GM12875 (cell line): ENCODE data around the gene KLHL11.

Source experiments
- H3K4me3 ChIP-seq: one replicate; pipeline ENCODE4 v1.5.1; 2011; ENCODE audit warnings: low read depth, low read length, control low read depth
- TF ChIP-seq, protein P1 (sequence below): IDR thresholded peaks from 2 replicates; pipeline ENCODE4 v1.5.1; 2011; ENCODE audit warnings: low read depth, mild to moderate bottlenecking, control low read depth, inconsistent platforms, low read length, moderate library complexity, borderline replicate concordance; ENCODE audit not compliant: insufficient read depth

Gene KLHL11

GRCh38 chr17:41901646-41902045, 36.4 kb upstream of the KLHL11 start:
- TF ChIP-seq, protein P1, sequence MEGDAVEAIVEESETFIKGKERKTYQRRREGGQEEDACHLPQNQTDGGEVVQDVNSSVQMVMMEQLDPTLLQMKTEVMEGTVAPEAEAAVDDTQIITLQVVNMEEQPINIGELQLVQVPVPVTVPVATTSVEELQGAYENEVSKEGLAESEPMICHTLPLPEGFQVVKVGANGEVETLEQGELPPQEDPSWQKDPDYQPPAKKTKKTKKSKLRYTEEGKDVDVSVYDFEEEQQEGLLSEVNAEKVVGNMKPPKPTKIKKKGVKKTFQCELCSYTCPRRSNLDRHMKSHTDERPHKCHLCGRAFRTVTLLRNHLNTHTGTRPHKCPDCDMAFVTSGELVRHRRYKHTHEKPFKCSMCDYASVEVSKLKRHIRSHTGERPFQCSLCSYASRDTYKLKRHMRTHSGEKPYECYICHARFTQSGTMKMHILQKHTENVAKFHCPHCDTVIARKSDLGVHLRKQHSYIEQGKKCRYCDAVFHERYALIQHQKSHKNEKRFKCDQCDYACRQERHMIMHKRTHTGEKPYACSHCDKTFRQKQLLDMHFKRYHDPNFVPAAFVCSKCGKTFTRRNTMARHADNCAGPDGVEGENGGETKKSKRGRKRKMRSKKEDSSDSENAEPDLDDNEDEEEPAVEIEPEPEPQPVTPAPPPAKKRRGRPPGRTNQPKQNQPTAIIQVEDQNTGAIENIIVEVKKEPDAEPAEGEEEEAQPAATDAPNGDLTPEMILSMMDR = no peak
- no peak overlapping the region for H3K4me3 ChIP-seq

DNA sequence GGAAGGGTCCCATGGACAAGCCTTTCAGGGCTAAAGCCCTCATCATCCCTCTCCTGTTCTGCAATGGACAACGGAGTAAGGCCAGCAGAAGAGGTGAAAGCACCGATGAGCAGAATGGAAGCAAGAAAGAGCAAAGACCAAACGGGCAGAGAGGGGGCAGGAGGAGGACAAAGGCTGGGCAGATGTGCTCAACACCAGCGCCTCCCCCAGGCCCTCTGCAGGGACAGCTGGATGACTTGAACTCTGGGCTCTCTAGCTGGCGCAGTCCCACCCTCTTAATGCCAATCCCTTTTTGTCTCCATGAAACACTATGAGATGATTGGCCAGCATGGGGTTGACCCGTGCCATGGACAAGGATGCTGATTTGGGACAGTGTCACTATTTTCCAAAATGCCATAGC, 31.5 kb upstream of the KLHL11 start:
- H3K4me3 ChIP-seq = no peak overlapping the region
- TF ChIP-seq, protein P1 = no peak

DNA sequence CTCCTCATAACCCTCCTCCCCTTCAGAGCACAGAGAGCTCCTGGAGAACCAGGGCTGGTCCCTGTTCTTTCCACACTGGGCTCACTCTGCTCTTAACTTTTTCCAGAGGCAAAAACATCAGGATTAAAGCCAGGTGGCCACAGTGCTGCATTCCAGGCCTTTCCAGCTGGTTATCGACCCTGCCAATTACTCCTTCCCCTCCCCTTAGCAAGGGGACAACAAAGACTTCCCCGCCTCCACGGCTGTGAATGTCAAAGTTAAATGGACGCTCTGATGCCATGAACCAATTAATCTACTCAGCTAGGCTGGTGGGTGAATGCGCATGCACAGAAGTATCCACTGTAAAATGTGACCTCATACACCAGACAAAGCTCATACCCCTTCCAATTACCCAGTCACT, 30.4 kb upstream of the KLHL11 start:
- TF ChIP-seq, protein P1 = no peak
- H3K4me3 ChIP-seq = no peak overlapping the region

DNA sequence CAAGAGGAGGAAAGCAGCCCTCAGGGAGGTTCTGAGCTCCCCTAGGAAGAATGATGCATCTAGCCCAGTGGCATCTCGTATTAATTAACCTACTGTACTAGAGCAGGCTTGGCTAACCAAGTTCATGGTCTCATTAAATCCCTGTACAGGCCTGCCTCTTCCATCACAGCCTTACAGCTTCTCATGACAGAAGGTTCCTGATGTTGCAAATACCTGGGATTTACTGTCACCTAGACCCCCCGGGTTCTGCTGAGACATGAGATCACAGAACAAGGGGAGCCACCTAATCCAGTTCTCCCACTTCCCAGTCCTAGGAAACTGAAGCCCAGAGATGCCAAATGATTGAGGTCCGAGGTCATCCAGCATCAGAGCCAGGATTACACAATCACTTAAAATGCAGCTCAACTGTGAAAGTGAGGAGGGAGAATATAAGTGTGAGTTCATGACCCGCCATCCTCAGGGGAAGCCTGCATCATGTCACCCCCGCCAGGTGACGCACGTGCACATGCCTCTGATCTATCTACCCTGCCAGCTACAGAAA, 29.6 kb upstream of the KLHL11 start:
- H3K4me3 ChIP-seq = no peak overlapping the region
- TF ChIP-seq, protein P1 = no peak

GRCh38 chr17:41893384-41893783, 28.2 kb upstream of the KLHL11 start:
- TF ChIP-seq, protein P1 = no peak
- no peak overlapping the region for H3K4me3 ChIP-seq

- TF ChIP-seq, protein P1 = no peak
- H3K4me3 ChIP-seq = no peak overlapping the region
These were observed 26.8 kb upstream of the KLHL11 start for GRCh38 chr17:41892021-41892376.

GRCh38 chr17:41891135-41892020, 26.2 kb upstream of the KLHL11 start:
- TF ChIP-seq, protein P1 = no peak
- no peak overlapping the region for H3K4me3 ChIP-seq
